ENCODE measurements around the gene FRMD4B.

FRMD4B gene

DNA sequence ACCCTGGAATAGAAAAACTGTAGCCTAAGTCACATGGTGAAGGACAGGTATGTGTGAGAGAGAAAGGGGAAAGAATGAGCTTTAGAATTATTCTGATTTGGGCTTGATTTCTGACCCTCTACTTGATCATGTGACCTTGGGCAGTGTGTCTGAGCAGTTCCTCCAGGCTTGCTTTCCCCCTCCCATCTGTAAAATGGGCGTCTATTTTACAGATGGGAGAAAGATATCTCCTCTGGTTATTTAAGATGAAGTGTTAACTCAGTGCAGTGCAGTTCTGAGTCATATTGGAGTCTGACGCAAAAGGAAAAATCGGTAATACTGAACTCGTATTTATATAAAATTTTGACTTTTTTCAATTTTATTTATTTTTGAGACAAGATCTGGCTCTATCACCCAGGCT, 225.4 kb downstream of the FRMD4B start:
- H3K4me1 ChIP-seq (ENCODE audit: control insufficient read depth in 1 of 2, insufficient read depth in 1 of 2, low read depth in 1 of 2, low read length in 1 of 2) = no peaks in the 10 kb centered on the region
- H3K27me3 ChIP-seq = no peaks in the 10 kb centered on the region
- no peak overlapping the region for H3K4me3 ChIP-seq (ENCODE audit: low read depth in 1 of 2, low read length in 1 of 2)
- TF ChIP-seq, protein P1, sequence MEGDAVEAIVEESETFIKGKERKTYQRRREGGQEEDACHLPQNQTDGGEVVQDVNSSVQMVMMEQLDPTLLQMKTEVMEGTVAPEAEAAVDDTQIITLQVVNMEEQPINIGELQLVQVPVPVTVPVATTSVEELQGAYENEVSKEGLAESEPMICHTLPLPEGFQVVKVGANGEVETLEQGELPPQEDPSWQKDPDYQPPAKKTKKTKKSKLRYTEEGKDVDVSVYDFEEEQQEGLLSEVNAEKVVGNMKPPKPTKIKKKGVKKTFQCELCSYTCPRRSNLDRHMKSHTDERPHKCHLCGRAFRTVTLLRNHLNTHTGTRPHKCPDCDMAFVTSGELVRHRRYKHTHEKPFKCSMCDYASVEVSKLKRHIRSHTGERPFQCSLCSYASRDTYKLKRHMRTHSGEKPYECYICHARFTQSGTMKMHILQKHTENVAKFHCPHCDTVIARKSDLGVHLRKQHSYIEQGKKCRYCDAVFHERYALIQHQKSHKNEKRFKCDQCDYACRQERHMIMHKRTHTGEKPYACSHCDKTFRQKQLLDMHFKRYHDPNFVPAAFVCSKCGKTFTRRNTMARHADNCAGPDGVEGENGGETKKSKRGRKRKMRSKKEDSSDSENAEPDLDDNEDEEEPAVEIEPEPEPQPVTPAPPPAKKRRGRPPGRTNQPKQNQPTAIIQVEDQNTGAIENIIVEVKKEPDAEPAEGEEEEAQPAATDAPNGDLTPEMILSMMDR (IDR thresholded peaks at IDR 0.05) = no peak
- H3K36me3 ChIP-seq = no peaks in the 10 kb centered on the region
- no peak overlapping the region for H3K27ac ChIP-seq
- no peaks in the 10 kb centered on the region for H3K9me3 ChIP-seq

DNA sequence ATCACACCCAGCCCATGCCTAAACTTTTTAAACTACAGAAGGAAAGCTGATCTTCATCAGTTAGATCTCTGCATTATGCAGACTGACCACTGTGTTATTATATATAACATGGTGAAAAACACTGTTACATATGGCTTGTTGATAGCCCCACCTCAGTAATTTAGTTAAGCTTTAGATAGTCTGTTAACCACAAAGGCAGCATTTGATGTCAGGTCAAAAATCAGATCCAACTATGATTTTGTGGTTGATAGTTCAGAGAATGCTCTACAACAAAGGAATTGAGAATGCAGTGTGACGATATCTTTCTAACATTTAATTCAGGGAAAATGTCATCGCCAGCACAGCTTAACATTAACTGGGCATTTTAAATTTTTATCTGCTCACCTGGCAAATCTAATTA, 225.8 kb downstream of the FRMD4B start:
- no peaks in the 10 kb centered on the region for H3K36me3 ChIP-seq
- H3K27me3 ChIP-seq = no peaks in the 10 kb centered on the region
- no peaks in the 10 kb centered on the region for H3K9me3 ChIP-seq
- no peaks in the 10 kb centered on the region for H3K4me1 ChIP-seq (ENCODE audit: control insufficient read depth in 1 of 2, insufficient read depth in 1 of 2, low read depth in 1 of 2, low read length in 1 of 2)
- no peak overlapping the region for H3K4me3 ChIP-seq (ENCODE audit: low read depth in 1 of 2, low read length in 1 of 2)
- TF ChIP-seq, protein P1 (IDR thresholded peaks at IDR 0.05) = no peak
- no peak overlapping the region for H3K27ac ChIP-seq

DNA sequence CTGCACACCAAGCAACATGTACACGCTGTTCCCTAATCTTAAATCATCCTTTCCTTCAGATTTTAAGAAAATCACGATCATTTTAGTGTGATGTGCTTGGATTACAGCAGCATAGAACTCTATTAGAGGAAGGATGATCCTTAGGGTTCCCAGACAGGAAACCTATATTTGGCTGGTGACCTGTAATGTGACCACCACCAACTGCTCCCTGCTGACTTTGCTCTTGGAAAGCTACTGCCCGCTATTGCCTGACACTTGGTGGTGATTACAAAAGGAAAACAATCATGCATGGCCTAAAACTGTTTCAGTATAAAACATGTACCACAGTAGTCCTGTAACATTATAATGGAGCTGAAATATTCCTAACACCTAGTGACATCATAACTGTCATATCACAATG, 236.3 kb downstream of the FRMD4B start:
- no peaks in the 10 kb centered on the region for H3K9me3 ChIP-seq
- H3K27ac ChIP-seq = no peak overlapping the region
- TF ChIP-seq, protein P1 (IDR thresholded peaks at IDR 0.05) = no peak
- no peaks in the 10 kb centered on the region for H3K27me3 ChIP-seq
- H3K36me3 ChIP-seq = no peaks in the 10 kb centered on the region
- H3K4me1 ChIP-seq (ENCODE audit: control insufficient read depth in 1 of 2, insufficient read depth in 1 of 2, low read depth in 1 of 2, low read length in 1 of 2) = no peaks in the 10 kb centered on the region
- H3K4me3 ChIP-seq (ENCODE audit: low read depth in 1 of 2, low read length in 1 of 2) = no peak overlapping the region

DNA sequence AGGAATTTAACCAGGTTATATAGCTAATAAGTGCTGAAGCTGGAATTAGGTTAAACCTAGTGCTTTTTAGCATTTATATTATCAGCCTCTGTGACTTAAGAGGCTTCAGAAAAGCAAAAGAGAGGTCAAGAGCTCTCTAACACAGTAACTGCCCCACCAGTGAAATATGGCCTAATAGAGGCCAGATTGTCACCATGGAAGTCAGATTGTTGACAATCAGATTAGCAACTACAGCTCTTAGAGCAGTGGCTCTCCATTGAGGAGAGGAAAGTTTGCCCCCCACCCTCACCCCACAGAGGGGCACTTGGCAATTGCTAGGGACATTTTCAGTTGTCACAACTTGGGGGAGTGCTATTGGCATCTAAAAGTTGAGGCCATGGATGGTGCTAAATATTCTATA, 240.2 kb downstream of the FRMD4B start:
- H3K9me3 ChIP-seq = no peaks in the 10 kb centered on the region
- peaks cover 4% of the 10 kb centered on the region for H3K27me3 ChIP-seq
- H3K4me1 ChIP-seq (ENCODE audit: control insufficient read depth in 1 of 2, insufficient read depth in 1 of 2, low read depth in 1 of 2, low read length in 1 of 2) = no peaks in the 10 kb centered on the region
- H3K27ac ChIP-seq = no peak overlapping the region
- no peaks in the 10 kb centered on the region for H3K36me3 ChIP-seq
- TF ChIP-seq, protein P1 (IDR thresholded peaks at IDR 0.05) = no peak
- no peak overlapping the region for H3K4me3 ChIP-seq (ENCODE audit: low read depth in 1 of 2, low read length in 1 of 2)

DNA sequence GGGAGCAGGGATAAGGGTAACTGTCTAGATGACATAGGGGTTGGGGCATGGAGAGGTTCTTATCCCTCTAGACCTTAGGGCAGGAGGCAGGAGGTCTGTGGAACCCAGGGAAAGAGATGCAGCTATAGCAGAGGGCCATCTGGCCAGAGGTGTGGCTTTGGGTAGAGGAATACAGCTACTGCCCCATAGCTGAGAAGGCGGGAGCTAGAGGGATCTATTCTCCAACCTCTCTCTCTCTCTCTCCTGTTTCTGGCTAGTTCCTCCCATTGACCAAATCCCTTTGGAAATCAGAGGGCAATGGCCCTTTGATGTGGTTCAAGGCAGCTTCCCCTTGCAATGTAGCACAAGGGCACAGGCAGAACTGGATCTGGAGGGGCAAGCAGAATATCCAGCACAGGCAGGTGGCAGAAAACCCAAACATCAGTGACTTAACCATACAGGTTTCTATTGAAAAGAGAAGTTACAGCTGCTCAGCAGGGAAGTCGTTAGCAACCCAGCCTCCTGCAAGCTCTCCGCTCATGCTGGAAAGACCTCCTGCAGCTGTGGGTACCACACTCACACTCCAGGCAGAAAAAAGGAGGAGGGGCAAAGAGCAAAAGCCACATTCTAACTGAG, 241.2 kb downstream of the FRMD4B start:
- Histone ChIP-seq H3K27ac (no peak overlapping the region), H3K4me3 (ENCODE audit: low read depth in 1 of 2, low read length in 1 of 2) (no peak overlapping the region), H3K27me3 (peaks cover 4% of the 10 kb centered on the region), H3K9me3 (no peaks in the 10 kb centered on the region), H3K36me3 (no peaks in the 10 kb centered on the region), H3K4me1 (ENCODE audit: control insufficient read depth in 1 of 2, insufficient read depth in 1 of 2, low read depth in 1 of 2, low read length in 1 of 2) (no peaks in the 10 kb centered on the region)
- TF ChIP-seq, protein P1 (IDR thresholded peaks at IDR 0.05) = no peak

DNA sequence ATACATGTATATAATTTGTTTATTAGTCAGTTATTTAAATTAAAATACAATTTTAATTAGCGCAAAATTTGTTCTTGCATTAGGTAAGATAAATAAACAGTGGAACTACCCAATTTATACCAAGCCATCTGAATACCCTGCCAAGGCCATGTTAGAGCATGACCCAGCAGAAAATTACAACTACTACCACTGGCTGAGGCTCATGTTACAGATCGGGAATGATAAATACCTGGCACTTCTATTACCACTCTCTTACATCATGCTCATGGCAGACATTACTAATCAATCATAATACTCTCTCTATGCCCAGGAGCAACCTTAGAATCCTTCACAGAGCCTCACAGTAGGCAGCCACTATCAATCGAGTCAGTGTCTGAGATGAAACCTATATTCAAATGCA, 242.3 kb downstream of the FRMD4B start:
- Histone ChIP-seq H3K27ac (no peak overlapping the region), H3K27me3 (peaks cover 4% of the 10 kb centered on the region), H3K36me3 (no peaks in the 10 kb centered on the region), H3K4me1 (ENCODE audit: control insufficient read depth in 1 of 2, insufficient read depth in 1 of 2, low read depth in 1 of 2, low read length in 1 of 2) (no peaks in the 10 kb centered on the region), H3K4me3 (ENCODE audit: low read depth in 1 of 2, low read length in 1 of 2) (no peak overlapping the region), H3K9me3 (no peaks in the 10 kb centered on the region)
- TF ChIP-seq, protein P1 (IDR thresholded peaks at IDR 0.05) = no peak
